ENCODE measurements around the gene TNFRSF6B.
"Not testable (repeated sequence)": the region's sequence is repeated elsewhere in the genome, so short reads cannot be mapped to it uniquely, and the experiment has no call there.

Gene TNFRSF6B

DNA sequence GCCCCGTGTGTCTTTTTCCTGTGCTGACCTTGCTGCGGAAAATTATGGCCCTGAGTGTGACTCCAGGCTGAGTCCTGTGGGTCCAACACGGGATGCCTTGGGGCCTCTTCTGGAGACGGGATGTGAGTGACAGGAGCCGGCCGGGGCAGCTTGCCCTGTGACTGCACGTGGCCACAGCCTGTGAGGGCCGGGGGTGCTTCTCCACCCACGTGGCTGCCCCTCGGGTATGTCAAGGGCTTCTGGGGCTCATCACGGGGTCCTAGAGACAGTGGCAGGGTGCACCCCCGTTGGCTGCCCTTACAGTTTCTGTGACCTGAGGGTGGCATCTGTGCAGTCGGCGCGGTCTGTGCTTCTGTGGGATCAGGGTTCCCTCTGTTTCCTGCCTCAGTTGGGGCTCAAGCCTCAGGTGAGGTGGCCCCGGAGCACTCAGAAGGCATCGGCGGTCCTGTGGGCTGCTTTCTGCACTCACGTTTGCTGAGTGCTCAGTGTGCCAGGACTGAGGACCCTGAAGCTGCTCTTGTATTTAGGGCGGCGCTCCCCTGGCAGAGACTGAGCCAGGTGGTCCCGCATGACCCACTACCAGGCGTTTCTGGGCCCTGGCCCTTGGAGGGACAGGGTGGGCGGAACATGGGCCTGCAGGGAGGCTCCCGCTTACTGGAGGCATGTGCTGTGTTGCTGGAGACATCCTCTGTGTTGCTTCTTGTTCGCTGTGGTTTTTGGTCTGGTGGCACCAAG, 33.0 kb upstream of the TNFRSF6B start:
- DNase-seq: no peak

DNA sequence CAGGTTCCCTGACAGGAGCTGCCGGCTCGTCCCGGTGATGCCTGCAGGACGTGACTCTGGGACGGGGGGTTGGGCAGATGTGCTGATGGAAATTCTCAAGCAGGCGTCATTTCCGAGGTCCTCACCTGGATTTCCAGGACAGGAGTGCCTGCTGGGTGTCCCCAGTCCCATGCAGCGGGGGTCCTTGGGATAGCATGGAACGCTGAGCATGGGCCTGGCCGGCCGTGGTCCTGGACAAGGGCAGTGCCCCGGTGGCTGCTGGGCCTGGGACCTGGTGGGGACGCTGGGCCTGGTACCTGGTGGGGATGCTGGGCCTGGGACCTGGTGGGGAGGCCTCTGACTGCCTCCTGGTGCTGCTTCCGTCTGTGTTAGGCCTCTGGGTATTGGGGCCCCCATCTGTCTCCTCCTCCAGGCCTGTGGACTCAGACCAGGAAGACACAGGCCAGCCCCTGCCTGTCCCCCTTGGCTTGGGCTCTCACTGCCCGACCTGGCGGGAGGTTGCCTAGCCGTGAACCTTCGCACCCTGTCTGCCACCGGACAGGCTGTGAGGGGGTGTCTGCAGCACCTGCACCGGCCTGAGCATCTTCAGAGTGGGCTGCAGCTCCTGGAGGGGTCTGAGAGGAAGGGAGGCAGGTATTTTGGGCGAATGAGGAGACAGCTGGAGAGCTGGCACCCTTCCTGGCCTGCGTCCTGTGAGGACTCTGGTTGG, 32.2 kb upstream of the TNFRSF6B start:
- no peak for DNase-seq

DNA sequence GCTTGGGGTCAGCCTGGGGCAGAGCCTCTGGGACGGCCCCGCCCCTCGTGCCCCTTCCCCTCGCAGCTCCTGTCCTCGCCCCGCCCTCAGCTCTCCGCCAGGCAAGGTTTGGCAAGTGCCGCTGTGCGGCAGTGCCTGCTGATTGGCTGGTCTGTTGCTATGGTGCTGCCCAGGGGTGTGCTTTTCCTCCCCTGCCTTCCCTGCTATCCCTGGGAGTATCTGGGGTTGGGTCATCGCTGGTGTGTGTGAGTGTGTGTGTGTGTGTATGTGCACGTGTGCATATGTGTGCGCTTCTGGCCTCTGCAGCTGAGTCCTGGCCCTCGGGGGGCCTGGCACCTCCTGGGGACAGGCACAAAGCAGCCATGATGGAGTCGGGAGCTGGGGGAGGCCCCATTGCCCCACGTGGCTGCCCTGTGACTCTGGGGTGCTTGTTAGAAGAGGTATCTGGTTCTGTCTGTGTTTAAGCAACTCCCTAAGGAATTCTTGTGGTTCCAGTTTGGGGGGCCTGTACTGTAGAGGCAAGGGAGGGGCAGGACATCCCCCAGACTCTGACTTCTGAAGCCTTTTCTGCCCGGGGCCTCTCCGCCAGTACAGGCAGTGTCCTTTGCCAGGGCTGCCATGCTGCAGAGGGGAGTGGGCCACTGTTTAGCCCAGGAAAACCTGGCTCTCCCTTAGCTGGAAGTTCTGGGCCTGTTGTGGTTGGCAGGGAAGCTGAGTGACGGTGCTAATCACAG, 31.4 kb upstream of the TNFRSF6B start:
- no peak for DNase-seq

- no peak for DNase-seq
Measured at GRCh38 chr20:63665708-63666107, 30.7 kb upstream of the TNFRSF6B start.

DNA sequence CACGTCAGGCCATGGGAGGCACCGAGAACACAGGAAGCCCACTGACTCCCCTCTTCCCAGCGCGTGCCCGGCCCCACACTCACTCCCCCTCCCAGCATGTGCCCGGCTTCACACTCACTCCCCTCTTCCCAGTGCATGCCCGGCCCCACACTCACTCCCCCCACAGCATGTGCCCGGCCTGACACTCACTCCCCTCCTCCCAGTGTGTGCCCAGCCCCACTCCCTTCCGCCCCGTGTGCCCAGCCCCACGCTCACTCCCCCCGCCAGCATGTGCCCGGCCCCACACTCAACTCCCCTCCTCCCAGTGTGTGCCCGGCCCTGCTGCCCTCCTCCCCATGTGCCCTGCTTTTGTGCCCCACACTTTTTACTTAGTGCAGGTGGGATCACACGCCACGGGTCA, 28.6 kb upstream of the TNFRSF6B start:
- no peak for DNase-seq

- no peak for DNase-seq
Measured at GRCh38 chr20:63668351-63668750, 28.1 kb upstream of the TNFRSF6B start.

GRCh38 chr20:63671695-63672094, 24.8 kb upstream of the TNFRSF6B start:
- DNase-seq: not testable (repeated sequence)

DNA sequence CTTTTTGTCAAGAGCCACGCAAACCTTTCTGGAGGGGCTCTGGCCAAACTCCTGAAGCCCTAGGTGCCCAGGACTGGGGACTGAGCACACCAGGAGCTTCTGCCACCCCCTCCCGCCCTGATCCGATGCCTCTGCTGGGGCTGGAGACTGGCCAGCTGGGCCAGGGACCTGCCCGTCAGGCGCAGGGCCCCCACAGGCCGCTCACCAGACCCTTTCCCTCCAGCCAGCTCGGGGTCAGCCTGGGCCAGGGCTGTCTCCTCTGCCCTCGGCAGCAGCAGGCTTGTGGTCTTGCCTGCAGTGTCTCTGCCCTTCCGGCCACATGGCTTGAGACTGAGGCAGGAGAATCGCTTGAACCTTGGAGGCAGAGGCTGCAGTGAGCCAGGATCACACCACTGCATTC, 23.8 kb upstream of the TNFRSF6B start:
- DNase-seq: no peak

DNA sequence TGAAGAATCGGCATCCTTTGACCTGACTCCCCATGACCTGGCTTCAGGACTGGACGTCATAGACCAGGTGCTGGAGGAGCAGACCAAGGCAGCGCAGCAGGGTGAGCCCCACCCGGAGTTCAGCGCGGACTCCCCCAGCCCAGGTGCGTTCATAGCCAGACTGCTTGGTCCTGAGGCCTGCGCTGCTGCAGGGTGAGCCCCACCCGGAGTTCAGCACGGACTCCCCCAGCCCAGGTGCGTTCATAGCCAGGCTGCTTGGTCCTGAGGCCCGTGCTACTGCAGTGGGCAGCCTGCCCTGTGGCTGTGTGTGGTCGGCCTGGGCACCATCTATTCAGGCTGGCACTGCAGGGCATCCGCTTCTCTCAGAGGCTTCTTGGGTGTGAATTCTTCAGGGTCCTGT, 22.5 kb upstream of the TNFRSF6B start:
- DNase-seq: no peak

GRCh38 chr20:63675681-63676368, 20.6 kb upstream of the TNFRSF6B start:
- no peak for DNase-seq

DNA sequence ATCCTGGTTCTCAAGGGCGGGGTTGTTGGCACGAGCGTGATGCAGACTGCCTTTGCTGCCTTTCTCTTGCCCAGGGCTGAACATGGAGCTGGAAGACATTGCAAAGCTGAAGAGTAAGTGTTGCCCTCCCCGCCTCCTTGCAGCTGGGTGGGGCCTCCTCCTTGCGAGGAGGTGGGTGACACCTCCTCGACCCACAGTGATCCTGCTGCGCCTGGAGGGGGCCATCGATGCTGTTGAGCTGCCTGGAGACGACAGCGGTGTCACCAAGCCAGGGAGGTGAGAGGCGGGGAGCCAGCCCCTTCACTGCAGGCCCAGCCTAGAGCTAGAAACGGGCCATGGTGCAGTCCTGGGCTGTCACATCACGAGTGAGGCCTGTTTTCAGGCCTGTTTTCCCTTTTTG, 18.4 kb upstream of the TNFRSF6B start:
- no peak for DNase-seq

DNA sequence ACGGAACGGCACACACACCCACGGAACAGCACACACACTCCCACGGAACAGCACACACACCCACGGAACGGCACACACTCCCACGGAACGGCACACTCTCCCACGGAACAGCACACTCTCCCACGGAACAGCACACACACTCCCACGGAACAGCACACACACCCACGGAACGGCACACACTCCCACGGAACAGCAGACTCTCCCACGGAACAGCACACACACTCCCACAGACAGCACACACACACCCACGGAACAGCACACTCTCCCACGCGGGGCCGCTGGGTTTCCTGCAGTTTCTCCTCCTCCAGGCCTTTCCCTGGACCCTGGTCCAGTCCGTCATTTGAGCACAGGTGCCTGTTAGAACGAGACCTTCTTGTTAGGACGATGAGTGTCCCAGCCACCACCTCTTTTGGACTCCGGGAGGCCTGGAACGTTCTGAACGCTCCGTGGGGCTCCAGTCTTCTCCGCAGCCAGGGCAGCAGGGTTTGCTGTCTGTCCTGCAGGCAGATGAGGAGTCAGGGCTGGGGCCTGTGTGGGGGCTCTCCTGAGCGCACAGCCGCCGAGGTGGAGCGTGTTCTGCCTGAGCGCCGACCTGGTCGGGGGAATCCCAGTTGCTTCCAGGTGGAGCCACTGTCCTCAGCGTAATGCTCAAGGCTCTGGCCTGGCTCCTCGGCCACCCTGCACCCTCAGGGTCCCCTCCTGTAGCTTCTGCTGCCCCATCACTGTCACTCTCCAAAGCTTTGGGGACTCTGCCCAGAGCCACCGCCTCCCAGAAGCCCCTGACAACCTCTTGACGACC, 17.6 kb upstream of the TNFRSF6B start:
- DNase-seq: no peak

- no peak for DNase-seq
Measured at GRCh38 chr20:63679799-63680305, 16.6 kb upstream of the TNFRSF6B start.

DNA sequence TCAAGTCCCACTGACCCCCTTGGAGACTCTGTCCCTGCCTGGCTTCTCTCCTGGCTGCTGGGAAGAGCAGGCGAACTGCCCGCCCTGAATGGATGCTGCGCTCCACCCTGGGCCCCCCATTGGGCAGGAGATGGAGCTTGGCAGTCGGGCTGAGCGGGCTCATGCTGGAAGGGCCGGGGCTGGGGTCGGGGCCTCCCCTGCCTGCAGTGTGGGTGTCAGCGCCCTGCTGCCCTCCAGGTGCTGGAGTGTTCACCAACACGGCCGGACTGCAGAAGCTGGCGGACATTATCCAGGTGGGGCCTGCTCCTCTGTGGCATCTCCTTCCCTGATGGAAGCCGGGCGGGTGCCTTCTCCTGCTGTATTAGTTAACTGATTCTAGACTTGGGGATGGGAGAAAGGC, 16.0 kb upstream of the TNFRSF6B start:
- no peak for DNase-seq

GRCh38 chr20:63680857-63681608, 15.4 kb upstream of the TNFRSF6B start:
- DNase-seq: no peak

GRCh38 chr20:63681609-63682142, 14.8 kb upstream of the TNFRSF6B start:
- no peak for DNase-seq

DNA sequence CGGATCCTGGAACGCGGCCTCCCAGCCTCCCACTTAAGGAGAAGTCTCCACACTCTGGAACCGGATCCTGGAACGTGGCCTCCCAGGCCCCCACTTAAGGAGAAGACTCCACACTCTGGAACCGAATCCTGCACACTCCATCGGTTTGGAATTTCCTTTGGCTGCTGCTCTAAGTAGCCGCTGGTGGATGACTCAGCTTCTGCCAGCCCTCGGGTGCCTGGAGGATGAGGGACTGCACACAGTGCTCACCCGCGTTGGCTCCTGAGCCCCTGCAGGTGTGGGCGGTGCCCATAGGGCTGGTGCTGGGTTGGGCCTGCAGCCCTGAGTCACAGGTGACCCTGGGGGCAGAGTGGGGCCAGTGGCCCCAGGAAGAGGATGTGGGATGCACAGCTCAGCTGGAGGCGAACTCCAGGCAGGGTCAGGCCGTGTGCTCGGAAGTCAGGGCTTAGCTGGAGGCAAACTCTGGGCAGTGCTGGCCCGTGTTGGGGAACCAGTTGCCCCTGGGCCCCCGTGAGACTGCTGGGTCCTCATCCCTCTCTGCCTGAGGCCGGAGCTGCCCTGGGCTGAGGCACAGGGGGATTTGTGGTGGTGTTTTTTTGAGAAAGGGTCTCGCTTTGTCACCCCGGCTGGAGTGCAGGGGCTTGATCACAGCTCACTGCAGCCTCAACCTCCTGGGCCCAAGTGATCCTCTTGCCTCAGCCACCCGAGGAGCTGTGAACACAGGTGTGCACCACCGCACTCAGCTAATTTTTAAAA, 13.9 kb upstream of the TNFRSF6B start:
- DNase-seq: no peak

- DNase-seq: no peak
Measured at GRCh38 chr20:63685269-63686026, 11.0 kb upstream of the TNFRSF6B start.

GRCh38 chr20:63686094-63686491, 10.4 kb upstream of the TNFRSF6B start:
- DNase-seq: no peak
